ENCODE data around the gene GFRA1.

GFRA1 gene

DNA sequence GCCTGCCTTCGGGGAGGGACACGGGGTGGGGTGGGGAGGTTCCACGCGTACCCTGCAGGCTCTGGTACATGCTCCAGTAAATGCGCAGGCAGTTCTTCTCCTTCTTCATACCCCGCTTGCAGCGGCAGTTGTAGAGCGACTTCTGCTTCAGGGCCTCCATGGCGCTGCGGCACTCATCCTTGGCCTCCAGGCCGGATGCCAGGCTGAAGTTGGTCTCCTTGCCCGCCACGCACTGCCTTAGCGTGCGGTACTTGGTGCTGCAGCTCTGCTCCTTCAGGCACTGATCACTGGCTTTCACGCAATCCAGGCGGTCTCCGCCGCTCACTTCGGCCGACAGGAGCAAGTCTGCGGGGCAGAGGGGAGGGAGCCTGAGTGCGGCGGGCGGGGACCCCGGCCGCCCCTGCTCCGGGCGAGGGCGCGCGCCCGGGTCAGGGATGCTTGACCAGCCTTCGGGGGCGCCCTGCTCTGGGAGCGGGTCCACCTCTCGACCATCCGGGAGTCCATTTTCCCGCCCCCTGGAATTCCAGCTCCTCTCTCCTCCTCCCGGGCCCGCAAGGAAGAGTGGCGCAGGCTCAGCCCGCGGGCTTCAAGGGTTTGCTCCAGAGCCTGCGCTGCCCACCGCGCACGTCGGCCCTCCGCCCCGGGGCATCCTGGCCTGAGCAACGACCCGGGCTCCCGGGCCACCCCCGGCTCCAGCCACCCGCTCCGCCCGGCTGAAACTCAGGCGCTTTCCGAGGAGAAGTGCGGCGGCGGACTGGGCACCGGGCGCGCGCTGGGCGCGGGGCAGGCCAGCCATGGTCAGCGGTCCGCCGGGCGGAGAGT, 2.0 kb downstream of the GFRA1 start:
- DNase-seq, result no peak

DNA sequence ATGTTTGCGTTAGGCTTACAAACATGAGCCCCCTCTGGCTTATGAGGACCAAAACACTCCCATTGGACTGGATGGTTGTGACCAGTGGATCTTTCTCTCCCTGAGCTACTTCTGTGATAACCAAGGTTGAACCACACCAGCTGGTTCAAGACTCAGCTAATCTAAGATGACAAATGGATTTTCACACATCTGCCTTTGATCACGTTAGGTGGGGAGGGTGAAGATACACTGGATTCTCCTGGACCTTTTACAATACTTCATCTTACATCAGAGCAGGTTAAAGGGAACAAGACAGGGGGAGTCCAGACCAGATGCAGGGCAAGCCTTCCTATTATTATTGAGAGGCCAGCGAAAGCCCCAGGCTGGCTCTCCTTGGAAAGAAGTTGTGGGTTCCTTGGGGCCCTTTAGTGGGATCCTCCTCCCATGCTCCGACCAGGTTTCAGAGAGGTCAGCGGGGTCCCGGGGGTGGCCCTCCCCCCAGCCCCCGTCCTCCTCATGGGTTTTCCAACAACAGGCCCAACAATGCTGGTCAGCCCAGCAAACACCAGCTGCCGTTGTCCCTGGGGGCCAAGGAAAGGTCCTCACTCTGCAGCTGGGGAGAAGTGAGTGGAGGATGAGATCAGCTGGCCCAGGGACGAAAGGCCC, 2.8 kb downstream of the GFRA1 start:
- DNase-seq, result no peak

DNA sequence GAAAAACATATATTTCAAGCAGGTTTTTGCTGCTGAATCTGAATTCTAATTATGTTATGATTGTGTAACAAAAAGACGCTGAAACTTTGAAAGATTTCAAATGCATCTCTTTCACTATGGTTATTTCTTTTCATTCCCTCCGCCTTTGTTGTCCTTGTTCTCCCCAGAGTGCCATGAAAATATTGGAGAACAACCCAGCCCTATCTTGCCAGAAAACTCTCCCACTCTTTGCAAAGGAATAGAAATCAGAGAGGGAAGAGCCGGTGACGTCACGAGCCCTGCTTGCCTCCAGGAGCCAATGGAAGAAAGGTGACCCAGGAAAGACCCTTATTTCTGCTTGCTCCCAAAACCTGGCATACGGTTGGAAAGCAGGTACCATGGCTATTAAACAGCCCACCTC, 3.4 kb downstream of the GFRA1 start:
- DNase-seq, result no peak

DNA sequence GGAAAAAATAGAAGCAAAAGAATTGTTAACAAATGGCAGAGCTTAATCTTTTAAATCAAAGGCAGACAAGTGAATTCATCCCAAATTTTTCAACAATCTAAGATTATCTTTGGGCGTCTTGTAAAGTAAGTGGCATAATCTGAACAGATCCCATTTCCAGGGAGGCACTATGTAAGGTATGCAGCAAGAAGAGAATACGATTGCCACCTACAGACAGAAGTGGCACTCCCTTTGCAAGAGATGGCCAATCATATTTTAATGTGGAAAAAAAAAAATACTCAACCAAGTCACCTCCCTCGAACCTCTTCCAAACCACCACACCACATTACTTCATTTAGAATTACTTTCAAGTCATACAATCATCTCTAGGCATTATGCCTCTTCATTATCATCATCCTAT, 4.0 kb downstream of the GFRA1 start:
- no peak for DNase-seq

DNA sequence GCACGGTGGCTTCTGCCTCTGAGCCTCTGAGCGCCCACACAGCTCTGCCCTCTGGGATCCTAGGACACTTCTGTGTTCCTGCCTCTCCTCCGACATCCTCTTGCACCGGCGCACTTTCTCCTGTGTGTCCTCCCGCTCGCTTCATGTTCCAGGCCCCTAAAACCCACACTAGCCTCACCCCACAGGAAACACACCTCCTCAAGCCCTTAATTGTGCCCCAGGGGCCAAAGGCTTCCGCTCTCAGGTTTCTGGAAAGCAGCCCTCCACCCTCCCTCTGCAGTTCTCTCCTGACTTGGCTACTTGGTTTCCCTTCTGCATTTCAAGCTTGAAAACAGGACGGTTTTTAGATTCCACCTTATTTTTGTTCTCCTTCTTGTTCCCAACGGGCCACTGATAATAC, 7.3 kb downstream of the GFRA1 start:
- DNase-seq, result no peak

DNA sequence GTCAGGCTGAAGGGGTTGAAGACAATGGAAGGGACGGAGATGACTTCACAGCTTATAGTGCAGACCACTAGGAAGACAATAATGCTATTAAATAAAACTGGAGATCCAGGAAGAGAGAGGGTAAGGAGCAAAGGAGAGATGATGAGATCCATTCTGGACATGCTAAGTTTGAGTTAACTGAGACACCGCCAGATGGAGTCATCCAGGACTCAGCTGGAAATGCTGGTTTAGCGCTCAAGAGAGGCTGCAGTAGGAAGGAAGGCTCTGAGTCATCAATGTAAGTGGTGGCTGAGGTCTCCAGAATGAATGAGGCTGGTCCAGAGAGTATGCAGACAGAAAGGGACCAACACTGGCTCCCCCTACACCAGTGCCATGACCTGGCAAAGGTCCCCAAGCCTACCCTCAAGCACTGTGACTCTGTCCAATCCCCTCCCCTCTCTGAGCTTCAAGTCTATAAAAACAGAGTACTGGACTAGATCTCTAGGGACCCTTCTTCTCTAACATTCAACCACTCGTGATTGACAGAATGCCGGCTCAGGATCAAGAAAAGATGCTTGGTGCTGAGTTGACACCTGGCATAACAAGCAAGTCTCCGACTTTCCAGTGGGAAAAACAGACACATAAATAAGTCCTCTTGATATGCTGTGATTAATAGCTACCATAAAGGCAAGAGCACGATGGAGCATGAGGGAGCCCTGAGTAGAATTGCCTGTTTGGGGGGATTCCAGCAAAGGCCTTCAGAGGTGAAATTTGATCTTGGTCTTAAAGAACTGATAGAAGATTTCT, 8.9 kb downstream of the GFRA1 start:
- DNase-seq, result no peak

DNA sequence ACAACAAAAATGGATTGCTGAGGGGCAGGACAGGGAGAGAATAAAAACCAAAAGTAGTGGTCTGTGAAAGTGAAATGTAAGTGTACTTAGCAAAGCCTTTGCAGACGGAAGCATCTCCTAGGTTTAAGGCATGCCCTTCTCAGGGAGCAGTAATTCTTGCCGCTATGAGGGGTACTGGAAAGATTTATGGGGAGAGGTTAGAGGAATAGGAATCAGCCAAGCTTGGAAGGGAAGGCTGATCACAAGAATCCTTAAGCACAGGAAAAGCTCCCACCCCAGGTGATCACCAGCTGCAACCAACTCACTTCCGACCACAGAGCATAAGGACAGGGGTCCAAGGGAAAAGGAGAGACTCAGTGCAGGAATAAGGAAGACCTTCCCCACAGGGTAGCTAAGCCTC, 10.3 kb downstream of the GFRA1 start:
- no peak for DNase-seq

DNA sequence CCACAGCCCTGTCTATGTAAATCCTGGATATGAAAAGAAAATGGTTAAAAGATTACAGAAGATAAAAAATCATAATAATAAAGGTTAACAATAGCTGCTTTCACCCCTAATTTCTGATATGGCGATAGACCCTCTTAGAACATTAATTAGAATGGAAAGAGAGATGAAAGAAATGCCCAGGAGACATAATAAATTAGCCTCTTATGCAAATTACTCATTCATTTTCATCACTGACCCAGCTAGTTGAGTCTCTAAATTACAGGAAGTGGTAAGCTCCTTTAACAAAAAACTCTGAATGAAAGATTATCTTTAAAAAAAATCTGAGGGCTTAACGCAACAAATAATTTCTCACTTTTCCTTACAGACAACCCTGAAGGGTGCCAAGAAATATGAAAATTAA, 12.4 kb downstream of the GFRA1 start:
- DNase-seq, result no peak

DNA sequence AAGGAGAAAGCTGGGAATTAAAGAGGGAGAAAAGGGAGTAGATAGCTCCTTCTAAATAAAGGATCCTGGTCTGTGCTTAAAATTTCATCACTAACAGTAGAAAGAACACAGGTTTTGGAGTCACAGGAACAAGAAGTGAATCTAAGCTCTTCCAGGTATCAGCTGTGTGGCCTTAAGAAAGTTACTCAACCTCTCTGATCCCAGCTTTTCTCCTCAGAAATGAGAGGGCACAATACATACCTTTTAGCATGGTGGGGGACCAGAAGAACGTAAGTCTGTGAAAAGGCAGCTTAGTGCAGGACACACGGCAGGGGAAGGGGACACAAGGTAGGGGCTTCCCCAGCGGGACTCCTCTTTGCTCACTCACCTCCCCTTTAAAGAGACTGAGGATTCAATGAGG, 13.4 kb downstream of the GFRA1 start:
- no peak for DNase-seq

DNA sequence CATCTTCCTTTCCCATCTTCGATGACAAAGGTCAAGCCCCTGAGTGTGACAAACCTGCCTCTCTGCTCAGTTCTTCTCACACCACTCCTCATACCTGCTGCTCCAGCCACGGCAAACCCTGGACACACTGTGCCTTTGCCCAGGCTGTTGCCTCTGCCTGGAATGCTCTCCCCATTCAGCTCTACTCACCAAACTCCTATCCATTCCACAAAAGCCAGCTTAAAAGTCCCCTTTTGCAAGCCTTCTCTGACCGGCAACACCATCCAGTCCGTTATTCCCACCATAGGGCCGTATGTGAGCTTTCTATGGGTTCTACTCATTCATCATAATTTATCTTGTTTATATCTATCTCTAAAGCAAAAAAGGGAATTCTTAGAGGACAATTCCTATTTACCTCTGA, 15.2 kb downstream of the GFRA1 start:
- no peak for DNase-seq

DNA sequence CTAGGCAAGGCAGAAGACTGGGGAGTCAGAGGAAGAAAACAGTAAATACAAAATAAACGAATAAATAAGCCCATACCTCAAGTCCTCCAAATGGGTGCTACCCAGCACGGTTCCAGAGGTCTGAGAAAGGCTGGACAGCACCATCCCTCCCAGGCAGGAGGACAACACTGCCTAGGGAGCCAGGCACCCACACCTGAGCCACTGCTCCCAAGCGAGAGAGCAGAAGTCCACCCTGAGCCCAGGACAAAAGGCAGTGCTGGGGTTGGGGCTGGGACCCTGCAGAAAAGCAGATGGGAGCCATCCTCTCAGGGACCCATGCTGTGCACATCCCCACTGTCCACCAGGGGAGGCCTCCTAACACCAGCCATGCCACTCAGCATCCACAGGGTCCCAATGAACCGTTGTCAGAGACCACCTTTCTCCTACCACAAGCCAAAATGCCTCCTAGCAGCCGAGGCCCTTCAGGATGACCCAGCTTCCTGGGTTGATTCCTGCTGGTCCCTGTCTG, 16.2 kb downstream of the GFRA1 start:
- no peak for DNase-seq

DNA sequence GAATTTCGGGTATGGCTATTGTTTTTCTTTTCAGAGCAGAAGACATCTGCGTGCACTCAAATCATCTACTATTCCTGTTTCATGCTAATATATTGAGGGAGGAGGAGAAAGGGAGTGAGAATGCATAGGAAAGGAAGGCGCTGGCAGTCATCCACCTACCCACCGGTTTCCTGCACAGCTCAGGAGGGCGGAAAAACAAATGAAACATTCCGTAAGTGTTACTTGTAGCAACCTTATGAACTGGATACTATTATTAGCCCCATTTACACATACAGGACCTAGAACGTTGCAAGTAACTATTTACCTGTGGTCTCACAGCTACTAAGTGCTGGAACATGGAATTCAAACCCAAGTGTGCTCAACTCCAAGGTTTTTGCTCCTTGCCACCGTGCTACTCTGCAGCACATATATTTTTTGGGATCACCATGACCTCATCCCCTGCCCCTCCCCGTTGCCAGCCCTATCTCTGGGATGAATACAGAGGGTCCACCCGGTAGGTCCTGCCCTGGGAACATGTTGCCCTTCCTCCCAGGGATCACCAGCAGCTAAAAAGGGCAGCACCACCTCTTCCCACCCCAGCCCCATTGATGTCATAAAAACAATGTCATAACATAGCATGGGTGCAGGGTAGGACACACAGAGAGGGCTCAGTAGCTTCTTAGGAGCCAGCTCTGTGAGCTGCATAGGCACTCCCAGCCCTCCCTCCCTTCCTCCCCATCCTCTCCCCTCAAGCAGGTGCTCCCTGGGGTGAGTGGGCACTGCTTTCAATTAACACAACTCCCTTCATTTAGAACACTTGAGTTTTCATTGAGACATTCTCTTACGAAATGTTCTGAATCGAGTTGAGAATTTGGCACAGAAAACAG, 16.9 kb downstream of the GFRA1 start:
- no peak for DNase-seq

DNA sequence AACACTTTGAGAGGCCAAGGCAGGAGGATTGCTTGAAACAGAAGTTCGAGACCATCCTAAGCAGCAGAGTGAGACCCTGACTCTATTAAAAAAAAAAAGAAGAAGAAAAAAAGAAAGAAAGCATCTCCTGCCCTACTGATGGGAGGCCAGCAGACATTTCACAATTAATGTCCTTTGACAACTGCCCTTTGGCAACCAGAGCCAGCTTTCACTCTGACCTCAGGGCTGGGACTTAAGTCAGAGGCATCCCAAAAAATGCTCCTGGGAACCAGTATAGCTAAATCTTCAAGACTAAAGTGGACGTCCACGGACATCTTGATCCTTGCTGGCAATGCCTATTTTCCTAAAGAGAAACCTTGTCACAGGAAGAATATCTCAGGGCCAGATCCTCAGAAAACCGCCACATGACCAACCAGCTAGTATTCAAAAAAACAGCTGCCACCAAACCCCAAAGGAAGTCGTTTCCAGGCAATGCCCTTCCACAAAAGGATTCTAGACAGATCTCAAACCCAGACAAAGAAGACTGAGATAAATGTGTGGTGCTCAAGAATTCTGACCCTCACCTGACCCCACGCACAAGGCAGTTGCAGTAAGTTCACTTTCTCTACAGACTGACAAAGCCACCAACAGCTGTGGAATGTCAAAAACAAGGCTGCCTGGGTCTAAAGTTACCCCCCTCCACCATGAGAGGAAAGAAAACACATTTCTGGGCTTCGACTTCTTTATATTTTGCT, 18.4 kb downstream of the GFRA1 start:
- no peak for DNase-seq

DNA sequence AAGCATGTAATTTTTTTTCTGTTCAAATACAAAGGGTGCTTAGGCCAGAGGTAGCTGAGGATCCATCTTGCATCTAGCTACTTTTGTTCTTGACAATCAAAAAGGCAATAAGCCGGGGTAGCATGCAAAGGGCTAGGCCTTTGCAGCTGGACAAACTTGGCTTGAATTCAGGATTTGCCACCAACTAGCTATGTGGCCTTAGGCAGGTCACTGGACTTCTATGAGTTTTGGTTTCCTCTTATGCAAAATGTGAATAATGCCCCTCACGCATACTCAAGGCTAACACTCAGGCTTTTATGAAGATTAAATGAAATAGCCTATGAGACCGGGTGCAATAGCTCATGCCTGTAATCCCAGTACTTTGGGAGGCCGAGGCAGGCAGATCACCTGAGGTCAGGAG, 19.3 kb downstream of the GFRA1 start:
- no peak for DNase-seq

DNA sequence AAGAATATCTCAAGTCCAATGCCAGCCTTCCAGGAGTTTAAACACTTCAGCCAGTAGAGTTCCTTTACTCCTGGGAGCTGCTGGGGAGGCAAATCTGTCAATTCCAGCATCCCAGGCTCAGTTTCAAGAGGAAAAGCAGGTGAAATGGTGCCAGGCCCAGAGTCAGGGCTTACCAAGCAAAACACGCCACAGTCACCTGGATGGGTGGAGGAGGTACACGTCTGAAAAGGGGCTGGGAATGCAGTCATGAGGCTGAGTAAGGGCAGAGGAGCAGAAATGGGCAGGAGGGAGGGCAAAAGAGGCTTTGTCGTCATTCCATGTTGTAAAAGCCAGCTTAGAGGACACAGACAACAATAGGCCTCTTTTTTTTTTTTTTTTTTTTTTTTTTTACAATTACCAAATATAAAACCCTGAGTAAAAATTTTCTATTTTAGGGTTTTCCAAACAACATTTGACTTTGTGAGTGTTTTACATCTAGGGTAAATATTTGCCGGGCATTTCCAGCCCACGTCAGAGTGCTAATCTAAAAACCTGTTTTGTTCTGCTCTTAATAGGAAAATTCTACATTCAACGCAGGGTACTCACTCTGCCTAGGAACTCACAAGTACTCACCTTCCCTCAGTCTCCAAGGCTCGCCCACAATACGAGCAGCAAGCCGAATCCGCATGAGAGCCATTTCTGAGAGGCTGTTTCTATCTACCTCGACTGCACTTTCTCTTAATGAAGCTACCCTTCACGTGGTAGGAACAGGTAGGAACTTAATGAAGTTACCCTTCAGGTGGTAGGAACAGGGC, 21.2 kb downstream of the GFRA1 start:
- no peak for DNase-seq

DNA sequence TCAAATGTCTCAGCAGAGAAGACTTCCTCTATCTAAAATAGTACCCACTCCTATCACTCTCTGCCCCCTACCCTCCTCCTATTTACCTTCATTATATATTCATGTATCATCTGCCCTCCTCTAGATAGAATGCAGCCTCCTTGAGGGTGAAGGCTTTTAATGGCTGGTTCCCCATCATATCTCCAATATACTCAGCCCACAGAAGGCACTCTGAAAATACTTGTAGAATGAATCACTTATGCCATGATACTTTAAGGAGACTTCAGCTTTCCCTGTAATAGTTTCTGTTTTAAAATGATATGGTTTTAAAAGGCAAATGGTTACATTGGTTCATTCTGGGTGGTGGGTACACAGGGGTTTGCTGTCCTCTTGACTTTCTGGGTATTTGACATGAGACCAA, 25.3 kb downstream of the GFRA1 start:
- DNase-seq, result no peak

DNA sequence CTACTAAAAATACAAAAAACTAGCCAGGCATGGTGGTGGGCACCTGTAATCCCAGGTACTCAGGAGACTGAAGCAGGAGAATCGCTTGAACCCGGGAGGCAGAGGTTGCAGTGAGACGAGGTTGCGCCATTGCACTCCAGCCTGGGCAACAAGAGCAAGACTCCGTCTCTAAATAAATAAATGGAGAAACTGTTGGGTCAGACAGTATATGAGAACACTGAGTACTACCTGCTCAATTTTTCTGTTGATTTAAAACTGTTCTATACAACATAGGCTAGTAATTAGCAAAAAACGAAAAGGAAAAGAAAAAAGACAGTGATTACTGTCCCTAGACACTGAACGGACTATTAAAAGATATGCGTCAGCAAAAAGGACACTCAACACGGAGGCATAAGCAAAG, 26.7 kb downstream of the GFRA1 start:
- no peak for DNase-seq

DNA sequence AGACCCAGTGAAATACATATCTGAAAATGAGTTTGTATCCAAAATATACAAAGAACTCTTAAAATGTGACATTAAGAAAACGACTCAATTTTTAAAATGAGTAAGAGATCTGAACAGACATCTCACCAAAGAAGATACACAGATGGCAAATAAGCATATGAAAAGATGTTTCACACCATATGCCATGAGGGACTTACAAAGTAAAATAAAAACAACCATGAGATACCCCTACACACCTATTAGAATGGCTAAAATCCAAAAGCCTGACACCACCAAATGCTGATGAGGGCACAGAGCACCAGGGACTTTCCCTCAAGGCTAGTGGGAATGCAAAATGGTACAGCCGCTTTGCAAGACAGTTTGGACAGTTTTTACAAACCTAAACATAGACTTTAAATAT, 27.9 kb downstream of the GFRA1 start:
- no peak for DNase-seq

DNA sequence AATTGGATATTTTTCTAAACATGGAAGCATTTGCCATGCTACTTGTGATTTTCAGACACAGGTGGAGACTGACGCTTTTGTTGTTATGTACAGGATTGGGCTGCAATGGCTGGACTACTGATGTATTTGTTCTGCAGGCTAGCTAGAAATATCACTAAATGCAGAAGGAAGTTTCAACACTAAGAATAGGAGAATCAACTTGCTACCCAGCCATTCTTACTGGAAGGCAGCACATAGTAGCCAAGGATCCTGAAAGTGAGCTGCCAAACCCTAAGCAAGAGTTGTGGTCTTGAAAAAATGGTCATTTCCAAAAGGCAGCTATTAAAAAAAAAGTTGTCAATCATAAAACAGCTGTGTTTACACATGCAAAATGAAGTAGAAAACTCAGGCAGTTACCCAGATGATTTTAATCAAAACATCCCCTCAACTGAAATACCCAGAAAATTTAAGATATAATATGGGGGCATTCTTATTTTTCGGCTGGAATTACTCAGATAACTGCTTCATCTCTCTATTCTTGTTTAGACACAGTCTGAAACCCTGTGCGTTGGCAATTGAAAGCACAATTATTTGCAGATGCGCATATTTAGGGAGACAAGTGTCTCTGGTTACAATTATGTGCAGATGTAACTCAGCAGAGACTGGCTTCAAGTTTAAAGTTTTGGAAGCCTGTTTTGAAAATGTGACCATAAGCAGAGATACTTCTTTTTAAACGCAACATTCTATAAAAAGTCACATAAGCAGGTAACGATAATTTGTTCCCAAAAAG, 31.2 kb downstream of the GFRA1 start:
- DNase-seq, result no peak

DNA sequence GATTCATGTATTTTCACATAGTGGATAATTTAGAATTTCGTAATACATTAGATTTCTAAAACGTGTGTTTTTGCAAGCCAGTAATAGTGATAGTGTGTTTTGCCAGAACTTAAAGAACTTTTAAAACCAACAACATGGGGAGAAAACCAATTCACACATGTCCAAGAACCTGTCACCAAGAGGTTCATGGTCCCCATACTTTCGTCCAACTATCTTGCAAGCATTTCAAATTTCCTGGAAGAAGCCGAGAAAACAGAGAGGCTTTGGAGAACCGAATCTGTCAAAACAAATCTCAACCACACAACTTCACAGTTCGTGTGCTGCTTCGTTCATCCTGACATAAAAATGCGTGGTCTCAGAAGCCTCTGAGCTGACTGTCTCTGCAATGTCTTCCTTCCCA, 31.9 kb downstream of the GFRA1 start:
- no peak for DNase-seq

Data from effector CD4-positive, alpha-beta T cell (primary cell).